B cell (primary cell): Measurements from ENCODE around the gene C1orf115.

Experiments
- CTCF ChIP-seq: fragments of 200-600 bp; IDR thresholded peaks from one replicate; pipeline ENCODE4 v1.8.0; 2022; ENCODE audit warnings: antibody characterized with exemption, mild to moderate bottlenecking
- EZH2 ChIP-seq: IDR thresholded peaks from 2 replicates; pipeline ENCODE4 v1.6.1; 2012; ENCODE audit warnings: borderline replicate concordance, low read depth, mild to moderate bottlenecking, moderate library complexity, low read length; ENCODE audit not compliant: insufficient read depth, poor library complexity, severe bottlenecking

GRCh38 chr1:220748089-220748934 is 58.1 kb downstream of the C1orf115 start, which contains the start of gene MTARC2:
- TF ChIP-seq CTCF (no peak), EZH2 (no peak)
